ENCODE measurements around the gene OSBP2. TPM values are rescaled to one million over a fixed set of nuclear protein-coding genes. Genes with fewer than 3 reads are reported as not detected.

The OSBP2 gene
- total RNA-seq, 2 experiments from 2014 or later: 1.2 to 1.6 TPM

DNA sequence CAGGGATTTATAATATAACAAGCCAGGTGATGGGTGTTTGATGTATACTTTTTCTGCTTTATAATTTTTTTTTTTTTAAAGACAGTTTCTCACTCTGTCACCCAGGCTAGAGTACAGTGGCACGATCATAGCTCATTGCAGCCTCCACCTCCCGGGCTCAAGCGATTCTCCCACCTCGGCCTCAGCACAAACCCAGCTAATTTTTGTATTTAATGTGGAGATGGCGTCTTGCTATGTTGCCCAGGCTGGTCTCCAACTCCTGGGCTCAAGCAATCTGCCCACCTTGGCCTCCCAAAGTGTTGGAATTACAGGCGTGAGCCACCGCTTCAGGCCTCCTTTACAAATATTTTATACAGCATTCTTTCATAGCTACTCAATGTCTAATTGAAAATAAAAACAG, 225.3 kb downstream of the OSBP2 start:
- Histone ChIP-seq H3K27ac (ENCODE audit: low read depth in 1 of 2, low read length in 2 of 2) (no peak overlapping the region), H3K36me3 (ENCODE audit: insufficient read depth, low read length) (peaks cover 10% of the 10 kb centered on the region), H3K27me3 (ENCODE audit: control insufficient read depth in 1 of 2, insufficient read depth in 2 of 2, low read length in 2 of 2) (no peaks in the 10 kb centered on the region), H3K9me3 (ENCODE audit: control insufficient read depth in 1 of 2, insufficient read depth in 1 of 2, low read length in 2 of 2) (peaks cover 4 to 9% of the 10 kb centered on the region in 2 experiments), H3K4me1 (ENCODE audit: insufficient read depth, low read length) (peaks cover 23% of the 10 kb centered on the region), H3K4me3 (ENCODE audit: low read length) (no peak overlapping the region)
- ChIA-PET POLR2A (interaction anchor here (0.9 to 4.3 kb wide), 3 partner anchors 21 to 163 kb away, joined by 3 to 33 read pairs (median 26); partner anchors contain the start of genes MORC2 and TUG1), CTCF (interaction anchor here (0.7 to 3.0 kb wide), 12 partner anchors 8 to 724 kb away, joined by 3 to 11 read pairs (median 4); no protein-coding TSS in a partner anchor)
- H3K4me1 Mint-ChIP-seq (ENCODE audit: low read depth): peaks cover 19% of the 10 kb centered on the region
- H3K27ac Mint-ChIP-seq: peak overlapping the region; percentile 25
- no peaks in the 10 kb centered on the region for H3K9me3 Mint-ChIP-seq
- no peaks in the 10 kb centered on the region for H3K27me3 Mint-ChIP-seq
- H3K36me3 Mint-ChIP-seq (ENCODE audit: low read depth): peaks cover 28% of the 10 kb centered on the region
- intact Hi-C loops (cut with DNase I, micrococcal nuclease): loop anchor here (1.0 to 5.0 kb wide), 6 partner anchors 21 to 528 kb away; no protein-coding TSS in a partner anchor
- no peak for DNase-seq
- no peak overlapping the region for H3K4me3 Mint-ChIP-seq
- ATAC-seq (ENCODE audit: poor library complexity): no peak
- no peak for TF ChIP-seq CTCF (IDR thresholded peaks at IDR 0.05)

- Mint-ChIP-seq H3K4me1 (ENCODE audit: low read depth) (peaks cover 22% of the 10 kb centered on the region), H3K9me3 (no peaks in the 10 kb centered on the region), H3K27me3 (no peaks in the 10 kb centered on the region), H3K36me3 (ENCODE audit: low read depth) (peaks cover 33% of the 10 kb centered on the region), H3K27ac (peak overlapping the region; percentile 25), H3K4me3 (peak overlapping the region; percentile 60)
- ChIA-PET POLR2A (interaction anchor here (0.9 to 4.3 kb wide), 4 partner anchors 20 to 162 kb away, joined by 3 to 33 read pairs (median 16); partner anchors contain the start of genes MORC2, SMTN and TUG1), CTCF (interaction anchor here (0.7 to 3.0 kb wide), 14 partner anchors 9 to 724 kb away, joined by 3 to 11 read pairs (median 4); partner anchors contain the start of genes MORC2 and TUG1)
- peaks cover 12% of the 10 kb centered on the region for H3K36me3 ChIP-seq (ENCODE audit: insufficient read depth, low read length)
- H3K9me3 ChIP-seq (ENCODE audit: control insufficient read depth in 1 of 2, insufficient read depth in 1 of 2, low read length in 2 of 2): peaks cover 4% of the 10 kb centered on the region in 2 experiments
- peaks cover 23% of the 10 kb centered on the region for H3K4me1 ChIP-seq (ENCODE audit: insufficient read depth, low read length)
- H3K27ac ChIP-seq (ENCODE audit: low read depth in 1 of 2, low read length in 2 of 2): no peak overlapping the region
- intact Hi-C loops (cut with DNase I, micrococcal nuclease): loop anchor here (1.0 to 5.0 kb wide), 6 partner anchors 20 to 528 kb away; no protein-coding TSS in a partner anchor
- DNase-seq (peak; percentile 74 to 91 (median 82)), ATAC-seq (ENCODE audit: poor library complexity) (peak; percentile 80)
- TF ChIP-seq CTCF (IDR thresholded peaks at IDR 0.05): peak; percentile 99
- H3K27me3 ChIP-seq (ENCODE audit: control insufficient read depth in 1 of 2, insufficient read depth in 2 of 2, low read length in 2 of 2): no peaks in the 10 kb centered on the region
- peak overlapping the region; percentile 1 for H3K4me3 ChIP-seq (ENCODE audit: low read length)
Observed at GRCh38 chr22:30920407-30920806, 225.7 kb downstream of the OSBP2 start.

DNA sequence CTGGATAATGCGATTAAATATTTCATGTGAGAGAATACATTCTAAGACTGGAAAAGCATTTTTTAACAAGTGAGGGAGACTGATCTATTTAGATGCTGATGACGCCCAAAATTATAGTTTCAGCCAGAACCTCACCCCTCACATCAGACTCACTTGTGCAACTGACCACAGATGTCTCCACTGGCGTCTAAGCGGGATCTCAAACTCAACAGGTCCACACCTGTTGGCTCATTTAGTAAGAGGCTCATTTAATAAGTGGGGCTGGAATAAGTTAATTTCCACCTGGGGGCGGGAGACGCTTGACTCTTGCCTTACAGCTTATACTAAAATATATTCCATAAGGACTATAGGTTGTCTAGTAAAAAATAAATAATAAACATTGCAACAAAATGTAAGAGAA, 226.4 kb downstream of the OSBP2 start:
- H3K27ac ChIP-seq (ENCODE audit: low read depth in 1 of 2, low read length in 2 of 2): no peak overlapping the region
- Mint-ChIP-seq H3K36me3 (ENCODE audit: low read depth) (peaks cover 40% of the 10 kb centered on the region), H3K27ac (peak overlapping the region; percentile 84), H3K9me3 (no peaks in the 10 kb centered on the region), H3K4me3 (peak overlapping the region; percentile 76), H3K27me3 (no peaks in the 10 kb centered on the region), H3K4me1 (ENCODE audit: low read depth) (peaks cover 22% of the 10 kb centered on the region)
- intact Hi-C loops (cut with DNase I, micrococcal nuclease): loop anchor here (2.0 to 5.0 kb wide), 4 partner anchors 20 to 529 kb away; no protein-coding TSS in a partner anchor
- POLR2A ChIA-PET: interaction anchor here (0.9 to 4.3 kb wide), 7 partner anchors 17 to 286 kb away, joined by 3 to 33 read pairs (median 7); partner anchors contain the start of genes MORC2, RNF185, SLC35E4 and SMTN
- peaks cover 0 to under 1% of the 10 kb centered on the region in 2 experiments for H3K9me3 ChIP-seq (ENCODE audit: control insufficient read depth in 1 of 2, insufficient read depth in 1 of 2, low read length in 2 of 2)
- H3K4me1 ChIP-seq (ENCODE audit: insufficient read depth, low read length): peaks cover 23% of the 10 kb centered on the region
- H3K27me3 ChIP-seq (ENCODE audit: control insufficient read depth in 1 of 2, insufficient read depth in 2 of 2, low read length in 2 of 2): no peaks in the 10 kb centered on the region
- DNase-seq: peak in 1 of 14 experiments; percentile 35
- no peak for ATAC-seq (ENCODE audit: poor library complexity)
- peaks cover 16% of the 10 kb centered on the region for H3K36me3 ChIP-seq (ENCODE audit: insufficient read depth, low read length)
- TF ChIP-seq CTCF (IDR thresholded peaks at IDR 0.05): no peak
- CTCF ChIA-PET: interaction anchor here (0.7 to 3.0 kb wide), 10 partner anchors 8 to 287 kb away, joined by 3 to 11 read pairs (median 6); partner anchors contain the start of genes MORC2 and TUG1
- peak overlapping the region; percentile 55 for H3K4me3 ChIP-seq (ENCODE audit: low read length)
